ENCODE results near the gene TXK. TPM values are rescaled to one million over a fixed set of nuclear protein-coding genes. Genes with fewer than 3 reads are reported as not detected.

The TXK gene
- total RNA-seq, 1 experiment from 2014 or later = not detected

DNA sequence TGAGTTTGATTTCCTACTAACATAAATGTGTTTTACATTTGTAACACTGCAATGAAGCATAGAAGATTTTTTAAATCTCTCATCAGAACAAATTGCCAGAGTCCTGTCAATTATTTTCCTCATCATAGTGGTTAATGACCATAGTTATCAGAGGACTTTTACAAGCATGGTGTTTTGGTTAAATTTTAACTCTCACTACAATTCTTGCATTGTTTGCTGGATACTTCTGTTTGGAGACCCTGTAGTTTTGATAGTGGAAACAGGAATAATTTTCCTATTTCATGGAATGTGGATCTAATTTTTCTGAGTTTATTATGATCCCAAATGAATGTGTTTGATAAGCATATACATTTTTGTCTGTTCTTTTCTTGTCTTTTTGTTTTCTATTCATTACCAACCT lies 100.6 kb downstream of the TXK start:
- no peak for DNase-seq (ENCODE audit: low spot score)
- in situ Hi-C loops (cut with HindIII; ENCODE audit: low sequenced_read_pairs) = no loop called here

DNA sequence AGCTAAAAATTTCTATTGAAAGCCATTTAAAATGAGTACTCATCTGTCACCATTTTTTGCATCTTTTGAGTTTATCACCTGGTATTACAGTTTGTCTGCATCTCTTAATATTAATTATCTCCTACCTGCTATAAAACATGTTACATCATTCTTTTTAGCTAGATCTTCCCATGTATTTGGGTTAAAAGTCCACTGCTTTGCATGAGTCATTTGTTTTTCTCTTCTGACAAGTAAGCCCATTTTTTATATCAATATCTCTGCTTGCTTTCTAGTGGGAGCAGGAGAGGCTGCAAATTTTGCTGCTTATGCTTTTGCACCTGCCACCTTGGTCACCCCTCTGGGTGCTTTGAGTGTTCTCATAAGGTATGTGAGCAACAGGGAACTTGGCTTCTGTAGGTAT lies 101.3 kb downstream of the TXK start:
- in situ Hi-C loops (cut with HindIII; ENCODE audit: low sequenced_read_pairs) = no loop called here
- DNase-seq (ENCODE audit: low spot score) = no peak

- in situ Hi-C loops (cut with HindIII; ENCODE audit: low sequenced_read_pairs) = no loop called here
- no peak for DNase-seq (ENCODE audit: low spot score)
These were observed 102.1 kb downstream of the TXK start for GRCh38 chr4:48031802-48032525.

GRCh38 chr4:48030470-48030869 lies 103.6 kb downstream of the TXK start:
- no peak for DNase-seq (ENCODE audit: low spot score)
- in situ Hi-C loops (cut with HindIII; ENCODE audit: low sequenced_read_pairs) = no loop called here

DNA sequence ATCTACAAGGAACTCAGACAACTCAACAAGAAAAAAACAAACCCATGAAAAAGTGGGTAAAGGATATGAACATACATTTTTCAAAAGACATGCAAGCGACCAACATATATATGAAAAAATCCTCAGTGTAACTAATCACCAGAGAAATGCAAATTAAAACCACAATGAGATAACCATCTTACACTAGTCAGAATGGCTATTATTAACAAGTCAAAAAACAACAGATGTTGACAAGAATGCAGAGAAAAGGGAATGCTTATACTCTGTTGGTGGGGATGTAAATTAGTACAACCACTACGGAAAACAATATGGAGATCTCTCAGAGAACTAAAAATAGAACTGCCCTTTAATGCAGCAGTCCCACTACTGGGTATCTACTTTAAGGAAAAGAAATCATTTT lies 105.4 kb downstream of the TXK start:
- no peak for DNase-seq (ENCODE audit: low spot score)

DNA sequence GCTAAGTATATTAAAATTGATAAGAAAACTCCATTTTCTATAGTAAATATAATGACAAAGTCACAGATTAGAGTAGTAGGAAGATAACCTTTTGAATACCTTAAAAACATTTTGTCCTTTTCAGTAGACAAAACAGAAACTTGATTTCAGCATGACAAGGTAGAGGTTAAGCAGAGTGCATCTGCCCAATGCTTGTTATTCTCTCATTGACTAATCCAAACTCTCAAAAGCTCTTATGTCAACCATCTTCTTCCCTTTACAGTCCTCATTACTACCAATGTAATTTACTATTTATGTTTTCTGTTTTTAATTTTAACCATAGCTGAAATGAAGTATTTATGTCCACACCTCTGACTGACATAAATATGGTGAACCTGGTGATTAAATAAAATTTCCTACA lies 106.4 kb downstream of the TXK start:
- no peak for DNase-seq (ENCODE audit: low spot score)
- in situ Hi-C loops (cut with HindIII; ENCODE audit: low sequenced_read_pairs) = no loop called here

More for the DNA sequence above, 105.4 kb downstream of the TXK start:
- in situ Hi-C loops (cut with HindIII; ENCODE audit: low sequenced_read_pairs) = no loop called here

DNA sequence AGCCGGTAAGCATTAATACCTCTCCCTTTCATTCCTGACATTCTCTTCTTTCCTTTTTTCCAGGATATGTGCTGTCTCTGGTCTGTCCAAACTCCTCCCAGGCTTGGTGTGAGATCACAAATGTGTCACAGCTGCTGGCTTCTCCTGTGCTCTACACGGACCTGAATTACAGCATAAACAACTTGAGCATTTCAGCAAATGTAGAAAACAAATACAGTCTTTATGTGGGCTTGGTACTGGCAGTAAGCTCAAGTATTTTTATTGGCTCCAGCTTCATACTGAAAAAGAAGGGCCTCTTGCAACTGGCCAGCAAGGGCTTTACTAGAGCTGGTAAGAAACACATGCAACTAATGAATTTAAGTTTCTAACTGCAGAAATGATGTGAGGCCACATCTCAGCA lies 109.0 kb downstream of the TXK start:
- in situ Hi-C loops (cut with HindIII; ENCODE audit: low sequenced_read_pairs) = no loop called here
- DNase-seq (ENCODE audit: low spot score) = no peak

DNA sequence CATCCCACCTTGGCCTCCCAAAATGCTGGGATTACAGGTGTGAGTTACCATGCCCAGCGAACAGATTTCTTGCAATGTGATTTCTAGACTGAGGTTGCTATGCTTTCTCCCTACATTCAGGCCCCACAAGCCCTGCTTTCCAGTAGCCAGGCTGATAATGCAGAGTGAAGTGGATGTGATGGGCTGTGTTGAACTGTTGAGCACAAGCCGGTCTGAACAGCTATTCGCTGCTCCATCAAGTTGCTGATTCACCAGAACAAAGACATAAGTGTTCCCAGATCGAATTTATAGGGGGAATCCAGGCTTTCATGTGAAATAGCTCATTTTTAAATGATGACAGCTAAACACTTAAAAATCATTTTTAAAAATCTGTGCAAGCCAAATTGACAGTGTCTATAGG lies 109.5 kb downstream of the TXK start:
- DNase-seq (ENCODE audit: low spot score) = no peak
- in situ Hi-C loops (cut with HindIII; ENCODE audit: low sequenced_read_pairs) = no loop called here

GRCh38 chr4:48022192-48022799 lies 111.8 kb downstream of the TXK start:
- DNase-seq (ENCODE audit: low spot score) = no peak
- in situ Hi-C loops (cut with HindIII; ENCODE audit: low sequenced_read_pairs) = no loop called here

DNA sequence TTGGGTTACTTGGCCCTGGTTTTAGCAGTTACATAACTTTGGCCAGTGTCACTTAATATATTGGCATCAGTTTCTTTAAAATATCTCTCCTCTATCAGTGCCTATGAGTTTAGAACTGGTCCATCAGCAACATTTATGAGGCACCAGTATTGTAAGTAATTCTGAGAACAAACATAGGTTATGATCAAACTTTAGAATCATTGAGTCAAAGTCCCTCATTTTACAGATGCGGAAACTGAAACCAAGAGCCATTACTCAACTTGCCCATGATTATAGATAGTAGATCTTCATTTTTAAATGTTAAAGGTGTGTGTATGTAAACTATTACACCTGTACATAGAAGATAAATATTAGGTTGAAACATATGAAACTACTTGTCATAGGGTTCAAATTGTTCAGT lies 113.0 kb downstream of the TXK start:
- in situ Hi-C loops (cut with HindIII; ENCODE audit: low sequenced_read_pairs) = no loop called here

GRCh38 chr4:48018112-48018511 lies 115.9 kb downstream of the TXK start:
- DNase-seq (ENCODE audit: low spot score) = no peak
- in situ Hi-C loops (cut with HindIII; ENCODE audit: low sequenced_read_pairs) = no loop called here

More for the DNA sequence above, 113.0 kb downstream of the TXK start:
- no peak for DNase-seq (ENCODE audit: low spot score)

- DNase-seq (ENCODE audit: low spot score) = peak; percentile 29
- in situ Hi-C loops (cut with HindIII; ENCODE audit: low sequenced_read_pairs) = no loop called here
These were observed 116.9 kb downstream of the TXK start for GRCh38 chr4:48017108-48017571.

Other genes starting within 250 kb of the TXK start
- gene NFXL1, start 219.7 kb downstream of the TXK start, total RNA-seq (2014; rRNA removed; shearing (Covaris generic)) = 4.1 and 5.5 TPM in 2 replicates
- gene CNGA1, start 117.6 kb downstream of the TXK start, total RNA-seq (2014; rRNA removed; shearing (Covaris generic)) = not detected in 2 replicates
- gene NIPAL1, start 117.5 kb downstream of the TXK start, total RNA-seq (2014; rRNA removed; shearing (Covaris generic)) = 0.14 and 0.31 TPM in 2 replicates
- gene TEC, start 135.6 kb upstream of the TXK start, total RNA-seq (2014; rRNA removed; shearing (Covaris generic)) = not detected in 2 replicates
- gene SLAIN2, start 207.3 kb upstream of the TXK start, total RNA-seq (2014; rRNA removed; shearing (Covaris generic)) = 12.9 and 25.5 TPM in 2 replicates

Measured in G401 (cell line).